NCI-H2227 (cell line): Measurements from ENCODE around the gene OCEL1.

ENCODE experiments used
- DNase-seq: peaks from one replicate; lab custom pipeline; 2025; ENCODE audit not compliant: unreplicated experiment; lab: John Stamatoyannopoulos, UW

Gene OCEL1

DNA sequence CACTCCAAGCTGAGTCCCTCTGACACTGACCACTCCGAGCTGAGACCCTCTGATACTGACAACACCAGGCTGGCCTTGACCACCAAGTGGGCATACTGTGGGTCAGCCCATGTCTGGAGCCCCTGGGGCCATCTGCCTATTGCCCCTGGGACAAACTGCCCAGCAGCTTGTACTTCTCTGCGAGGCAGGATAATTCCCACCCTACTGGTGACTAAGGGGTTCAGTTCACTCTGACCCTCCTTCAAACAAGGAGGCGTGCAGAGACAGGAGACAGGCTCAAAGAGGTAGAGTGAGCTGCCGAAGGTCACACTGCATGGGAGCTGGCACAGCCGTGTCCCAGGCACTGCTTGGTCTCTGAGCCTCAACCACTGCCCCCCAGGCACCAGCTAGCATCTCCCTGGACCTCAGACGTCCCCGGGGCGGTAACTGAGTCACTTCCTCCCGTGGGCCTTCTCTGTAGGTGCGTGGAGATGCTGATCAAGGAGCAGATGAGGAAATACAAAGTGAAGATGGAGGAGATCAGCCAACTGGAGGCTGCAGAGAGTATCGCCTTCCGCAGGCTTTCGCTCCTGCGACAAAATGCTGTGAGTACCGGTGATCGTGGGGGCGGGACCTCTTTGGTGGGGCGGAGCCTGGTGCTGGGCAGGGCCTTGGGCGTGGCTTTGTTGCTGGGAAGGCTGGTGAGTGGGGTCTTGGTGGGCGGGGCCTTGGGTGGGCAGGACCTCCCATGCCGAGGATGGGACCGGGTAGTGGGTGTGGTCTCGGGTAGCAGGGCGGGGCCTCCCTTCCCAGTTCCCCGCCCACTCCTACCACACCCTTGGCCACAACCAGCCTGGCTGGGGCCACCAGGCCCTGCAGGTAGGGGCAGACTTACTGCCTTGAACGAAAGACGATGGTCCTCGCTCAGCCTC lies 16.6 kb upstream of the OCEL1 start:
- DNase-seq, result peak; percentile 58

DNA sequence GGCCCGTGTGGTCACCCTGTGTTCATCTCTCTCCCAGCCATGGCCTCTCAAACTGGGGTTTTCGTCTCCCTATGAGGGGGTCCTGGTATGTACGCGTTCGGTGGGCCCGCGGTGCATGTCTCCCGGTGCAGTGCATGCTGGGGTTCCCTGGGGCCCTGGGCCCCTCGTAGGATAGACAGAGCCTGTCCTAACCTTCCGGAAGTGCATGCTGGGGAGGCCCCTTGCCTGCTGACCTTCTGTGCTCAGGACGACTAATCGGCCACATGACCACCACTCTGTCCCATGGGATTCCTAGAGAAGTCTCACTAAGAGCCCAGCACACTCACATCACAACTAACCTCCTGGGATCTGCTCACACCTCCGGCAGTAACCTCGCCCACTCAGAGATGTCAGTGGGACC lies 15.7 kb upstream of the OCEL1 start:
- no peak for DNase-seq

DNA sequence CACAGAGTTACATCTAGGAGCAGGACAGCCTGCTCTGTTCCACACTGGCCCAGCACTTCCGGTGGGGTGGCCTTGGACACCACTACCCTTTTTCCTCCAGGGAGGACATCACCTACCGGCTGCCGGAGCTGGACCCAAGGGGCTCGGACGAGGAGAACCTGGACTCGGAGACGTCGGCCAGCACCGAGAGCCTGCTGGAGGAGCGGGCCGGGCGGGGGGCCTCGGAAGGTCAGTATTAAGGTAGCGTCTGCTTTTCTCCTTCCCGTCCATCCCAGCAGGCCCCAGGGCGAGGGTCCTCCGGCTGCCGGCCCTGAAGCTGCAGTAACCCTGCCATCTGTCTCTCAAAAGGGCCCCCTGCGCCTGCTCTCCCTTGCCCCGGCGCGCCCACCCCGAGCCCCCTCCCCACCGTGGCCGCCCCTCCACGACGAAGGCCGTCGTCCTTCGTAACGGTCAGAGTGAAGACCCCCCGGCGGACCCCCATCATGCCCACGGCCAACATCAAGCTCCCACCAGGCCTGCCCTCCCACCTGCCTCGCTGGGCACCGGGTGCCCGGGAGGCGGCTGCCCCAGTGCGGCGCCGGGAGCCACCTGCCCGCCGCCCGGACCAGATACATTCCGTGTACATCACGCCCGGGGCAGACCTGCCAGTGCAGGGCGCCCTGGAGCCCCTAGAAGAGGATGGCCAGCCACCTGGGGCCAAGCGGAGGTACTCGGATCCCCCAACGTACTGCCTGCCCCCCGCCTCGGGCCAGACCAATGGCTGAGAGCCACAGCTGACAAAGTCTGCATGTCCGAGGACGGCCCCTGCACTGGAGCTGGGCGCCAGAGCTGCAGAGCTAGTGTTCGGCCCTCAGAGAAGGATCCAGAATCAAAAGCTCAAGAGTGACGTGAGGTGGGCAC lies 14.2 kb upstream of the OCEL1 start:
- no peak for DNase-seq

DNA sequence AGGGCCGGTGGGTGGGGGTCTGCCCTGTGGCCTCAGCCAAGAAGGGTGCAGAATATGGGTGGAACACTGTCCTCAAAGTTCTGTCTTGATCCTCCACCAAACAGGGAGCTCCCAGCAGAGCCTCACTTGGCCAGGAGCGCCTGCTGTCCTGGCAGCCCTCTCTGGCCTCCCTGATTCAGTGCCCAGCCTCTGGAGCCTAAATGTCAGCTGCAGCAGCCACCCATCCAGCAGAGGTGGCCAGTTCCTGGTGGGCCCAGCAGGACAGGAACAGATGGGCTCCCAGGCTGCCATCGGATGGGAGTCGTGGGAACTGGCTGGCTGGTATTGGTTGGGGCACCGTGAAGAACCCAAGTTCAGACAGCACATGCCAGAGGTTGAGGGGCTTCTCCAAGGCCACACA lies 12.7 kb upstream of the OCEL1 start:
- no peak for DNase-seq

DNA sequence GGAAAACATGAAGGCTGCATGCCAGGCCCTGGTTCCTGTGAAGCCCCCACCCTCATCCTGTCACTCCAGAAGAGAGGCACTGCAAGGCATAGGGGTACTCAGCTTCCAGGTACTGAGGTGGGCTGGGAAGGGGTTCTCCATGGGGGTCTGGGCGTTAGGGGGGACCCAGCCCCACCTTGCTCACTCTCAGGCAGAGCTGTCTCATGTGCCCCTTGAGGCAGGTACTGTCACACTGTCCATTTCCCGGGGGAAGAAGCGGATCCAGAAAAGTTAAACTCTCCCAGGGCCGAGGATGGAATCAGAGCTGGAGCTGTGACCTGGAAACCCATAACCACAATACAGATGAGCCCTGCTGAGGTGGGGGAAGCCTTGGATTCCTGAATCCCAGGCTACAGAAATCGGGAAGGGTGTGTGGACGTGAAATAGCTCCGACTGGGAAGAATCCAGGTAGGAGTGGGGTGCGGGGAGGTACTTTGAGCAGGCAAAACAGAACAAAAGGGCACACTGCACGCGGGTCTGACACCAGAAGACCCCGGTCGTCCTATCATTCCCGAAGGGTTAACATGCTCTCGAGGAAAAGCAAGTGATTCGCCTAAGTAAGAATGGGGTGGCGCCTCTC lies 11.4 kb upstream of the OCEL1 start:
- DNase-seq, result no peak

DNA sequence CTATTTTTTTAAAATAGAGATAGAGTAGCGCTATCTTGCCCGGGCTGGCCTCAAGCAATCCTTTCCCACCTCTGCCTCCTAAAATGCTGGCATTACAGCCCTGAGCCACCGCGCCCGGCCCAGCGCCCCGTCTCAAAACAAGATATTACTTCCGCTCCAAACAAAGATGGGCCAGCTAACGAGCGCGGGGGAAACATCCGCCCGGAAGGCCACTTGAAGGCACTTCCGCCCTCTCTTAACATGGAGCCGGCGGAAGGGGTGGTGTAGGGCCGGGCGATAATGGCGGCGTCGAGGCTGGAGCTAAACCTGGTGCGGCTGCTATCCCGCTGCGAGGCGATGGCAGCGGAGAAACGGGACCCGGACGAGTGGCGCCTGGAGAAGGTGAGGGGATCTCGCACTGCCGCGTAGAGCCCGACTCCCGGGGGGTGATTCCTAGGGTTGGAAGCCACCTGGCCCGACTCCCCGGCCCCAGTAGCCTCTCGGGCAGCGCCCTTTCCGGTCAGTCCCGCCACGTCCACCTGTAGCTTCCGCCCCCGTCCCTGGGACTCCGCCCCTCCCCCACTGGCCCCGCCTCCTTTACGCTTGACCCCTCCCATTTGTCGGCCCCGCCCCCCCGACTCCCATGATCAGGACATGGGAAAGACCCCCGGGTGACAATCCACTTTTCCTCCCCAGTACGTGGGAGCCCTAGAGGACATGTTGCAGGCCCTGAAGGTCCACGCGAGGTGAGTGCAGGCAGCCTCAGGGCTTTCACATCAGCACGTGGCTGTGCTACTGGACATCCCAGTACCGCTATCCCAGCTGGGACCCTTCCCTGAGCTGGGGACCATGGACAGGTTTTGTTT lies 10.7 kb upstream of the OCEL1 start, which contains the start of gene USE1:
TSS of gene USE1 (plus strand) at position 231 of the 845 bp plus-strand sequence. CDS start at position 280, 49 bp downstream.
- peak; percentile 92 for DNase-seq

DNA sequence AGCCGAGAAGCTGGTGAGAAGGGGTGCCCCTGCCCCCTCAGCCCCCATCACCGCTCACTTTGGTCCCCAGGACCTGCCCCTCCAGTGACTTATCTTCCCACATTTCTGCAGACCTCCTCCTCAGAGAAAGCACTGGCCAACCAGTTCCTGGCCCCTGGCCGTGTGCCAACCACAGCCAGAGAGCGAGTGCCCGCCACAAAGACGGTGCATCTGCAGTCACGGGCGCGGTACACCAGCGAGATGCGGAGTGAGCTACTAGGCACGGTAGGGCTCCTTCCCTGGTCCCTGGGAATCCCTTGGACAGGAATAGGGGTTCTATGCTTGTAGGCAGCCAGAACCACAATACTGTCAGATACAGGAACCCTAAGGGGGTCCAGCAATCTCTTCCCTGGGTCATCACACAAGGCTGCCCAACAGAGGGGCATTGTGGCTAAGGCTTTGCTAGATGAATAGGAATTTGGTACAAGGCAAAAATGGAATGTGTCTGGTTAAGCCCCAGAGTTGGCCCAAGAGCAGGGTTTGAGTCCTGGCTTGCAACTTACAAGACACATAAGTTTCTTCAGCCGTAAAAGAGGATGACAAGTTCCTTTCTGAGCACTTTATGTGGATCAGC lies 9.9 kb upstream of the OCEL1 start:
- peak; percentile 37 for DNase-seq

DNA sequence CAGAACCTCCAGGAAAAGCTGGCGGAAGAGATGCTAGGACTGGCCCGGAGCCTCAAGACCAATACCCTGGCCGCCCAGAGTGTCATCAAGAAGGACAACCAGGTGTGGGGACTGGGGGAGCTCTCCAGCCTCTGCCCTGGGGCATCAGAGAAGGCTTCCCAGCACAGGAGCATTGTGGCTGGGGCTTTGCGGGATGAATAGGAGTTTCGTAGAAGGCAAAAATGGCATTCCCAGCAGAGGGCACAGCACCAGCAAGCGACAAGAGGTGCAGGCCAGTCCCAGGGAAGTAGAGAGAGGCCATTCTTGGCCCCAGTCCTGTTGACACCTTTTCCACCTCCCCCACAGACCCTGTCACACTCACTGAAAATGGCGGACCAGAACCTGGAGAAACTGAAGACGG lies 6.7 kb upstream of the OCEL1 start:
- no peak for DNase-seq

DNA sequence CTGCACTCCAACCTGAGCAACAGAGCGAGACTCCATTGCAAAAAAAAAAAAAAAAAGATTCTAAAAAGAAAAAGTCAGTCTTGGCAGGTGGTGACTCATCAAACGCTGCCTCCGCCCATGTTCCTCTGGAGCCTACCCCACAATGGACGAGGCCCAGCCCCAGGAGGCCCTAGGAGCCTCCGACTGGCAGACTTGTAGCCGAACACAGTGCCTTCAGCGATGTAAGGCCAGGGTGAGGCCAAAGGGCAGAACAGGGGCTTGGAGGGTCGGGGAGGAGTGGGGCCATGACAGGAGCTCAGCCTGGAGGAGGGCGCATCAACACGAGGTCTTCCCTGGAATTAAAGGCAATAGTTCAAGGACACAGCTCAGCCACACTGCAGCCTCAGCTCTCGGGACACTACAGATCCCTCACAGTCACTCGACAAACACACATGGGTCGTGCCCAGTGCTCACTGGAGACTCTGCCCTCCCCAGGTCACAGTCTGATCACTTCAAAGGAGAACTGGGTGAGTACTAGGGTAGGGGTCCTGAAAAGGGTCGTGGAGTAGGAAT lies 5.7 kb upstream of the OCEL1 start:
- no peak for DNase-seq

DNA sequence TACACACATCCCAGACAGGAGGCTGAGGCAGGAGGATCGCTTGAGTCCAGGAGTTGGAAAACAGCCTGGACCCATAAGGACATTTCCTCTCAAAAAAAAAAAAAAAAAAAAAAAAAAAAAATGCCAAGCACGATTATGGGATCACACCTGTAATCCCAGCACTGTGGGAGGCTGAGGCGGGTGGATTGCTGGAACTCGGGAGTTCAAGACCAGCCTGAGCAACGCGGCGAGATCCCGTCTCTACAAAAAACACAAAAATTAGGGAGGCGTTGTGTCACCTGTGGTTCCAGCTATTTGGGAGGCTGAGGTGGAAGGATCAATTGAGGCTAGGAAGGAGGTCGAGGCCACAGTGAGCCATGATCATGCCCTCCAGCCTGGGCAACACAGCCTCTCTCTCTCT lies 973 bp upstream of the OCEL1 start:
- no peak for DNase-seq

DNA sequence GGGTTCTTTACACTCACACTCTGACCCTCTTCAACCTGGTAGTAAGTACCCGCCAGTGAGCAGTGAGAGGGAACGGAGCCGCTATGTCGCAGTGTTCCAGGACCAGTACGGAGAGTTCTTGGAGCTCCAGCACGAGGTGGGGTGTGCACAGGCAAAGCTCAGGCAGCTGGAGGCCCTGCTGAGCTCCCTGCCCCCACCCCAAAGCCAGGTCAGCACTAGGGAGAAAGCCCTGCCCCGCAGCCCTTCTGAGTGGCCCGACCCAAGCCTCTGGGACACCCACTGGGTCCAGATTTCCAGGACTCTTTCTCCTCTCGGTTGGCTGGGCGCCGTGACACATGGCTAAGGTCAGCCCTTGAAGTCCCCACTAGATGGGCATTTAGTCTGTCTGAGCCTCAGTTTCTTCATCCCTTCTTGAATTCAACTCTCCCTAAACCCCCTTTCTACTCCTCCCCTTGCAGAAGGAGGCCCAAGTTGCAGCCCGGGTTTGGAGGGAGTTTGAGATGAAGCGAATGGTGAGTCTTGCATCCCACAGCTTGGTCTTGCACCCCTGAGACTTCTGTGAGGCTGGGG lies 1.9 kb downstream of the OCEL1 start:
- DNase-seq, result no peak

DNA sequence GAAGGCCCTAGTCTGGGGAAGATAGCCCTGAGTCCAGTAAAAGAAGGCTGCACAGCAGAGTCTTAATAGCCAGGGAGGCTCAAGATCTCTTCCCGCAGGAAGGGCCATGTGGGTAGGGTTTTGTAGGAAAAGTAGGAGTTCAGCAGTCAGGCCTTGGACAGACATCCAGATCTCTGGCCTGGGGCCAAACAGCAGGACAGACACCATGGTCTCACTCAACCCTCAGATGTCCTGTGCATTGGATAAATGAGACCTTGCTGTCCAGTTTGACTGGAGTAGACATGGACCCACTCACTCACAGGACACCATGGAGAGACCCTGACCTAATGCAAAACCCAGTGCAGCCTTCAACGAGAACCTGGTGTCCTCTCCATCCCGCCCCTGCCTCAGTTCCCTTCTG lies 3.9 kb downstream of the OCEL1 start:
- no peak for DNase-seq

DNA sequence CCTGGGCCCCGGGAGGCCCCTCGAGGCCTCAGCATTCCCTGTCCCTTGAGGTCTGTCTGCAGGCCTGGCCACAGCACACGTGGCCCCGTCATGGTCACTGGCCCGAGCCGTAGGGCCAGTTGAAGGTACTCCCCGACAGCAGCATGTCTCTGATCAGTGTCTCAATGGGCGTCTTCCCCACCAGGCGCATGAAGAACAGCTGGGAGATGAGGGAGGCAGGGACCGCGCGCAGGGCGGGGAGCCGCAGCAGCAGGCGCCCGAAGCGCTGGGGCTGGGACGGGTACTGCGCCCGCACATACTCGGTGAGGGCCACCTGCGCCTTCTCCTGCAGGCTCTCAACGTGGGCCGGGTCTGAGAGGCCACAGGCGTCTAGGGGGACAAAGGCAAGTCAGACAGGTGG lies 6.2 kb downstream of the OCEL1 start:
- no peak for DNase-seq

DNA sequence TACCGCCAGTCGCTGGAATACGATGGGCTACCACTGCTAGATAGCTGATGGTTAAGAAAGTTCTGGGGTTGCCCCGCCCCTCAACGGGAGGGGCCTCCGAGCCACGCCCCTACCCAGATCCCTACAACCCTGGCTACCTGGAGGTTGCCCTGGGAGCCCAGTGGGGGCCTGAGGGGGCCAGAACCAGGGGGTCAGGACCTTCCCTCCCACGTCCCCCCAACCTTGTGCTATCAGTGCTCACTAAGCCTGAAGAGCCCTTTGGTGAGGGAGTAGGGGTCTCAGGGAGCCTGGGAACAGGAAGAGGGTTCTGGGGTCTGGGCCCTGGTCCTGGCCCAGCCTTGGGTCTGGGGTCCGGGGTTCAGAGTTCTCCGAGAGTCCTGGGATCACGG lies 8.9 kb downstream of the OCEL1 start:
- DNase-seq, result peak; percentile 59

DNA sequence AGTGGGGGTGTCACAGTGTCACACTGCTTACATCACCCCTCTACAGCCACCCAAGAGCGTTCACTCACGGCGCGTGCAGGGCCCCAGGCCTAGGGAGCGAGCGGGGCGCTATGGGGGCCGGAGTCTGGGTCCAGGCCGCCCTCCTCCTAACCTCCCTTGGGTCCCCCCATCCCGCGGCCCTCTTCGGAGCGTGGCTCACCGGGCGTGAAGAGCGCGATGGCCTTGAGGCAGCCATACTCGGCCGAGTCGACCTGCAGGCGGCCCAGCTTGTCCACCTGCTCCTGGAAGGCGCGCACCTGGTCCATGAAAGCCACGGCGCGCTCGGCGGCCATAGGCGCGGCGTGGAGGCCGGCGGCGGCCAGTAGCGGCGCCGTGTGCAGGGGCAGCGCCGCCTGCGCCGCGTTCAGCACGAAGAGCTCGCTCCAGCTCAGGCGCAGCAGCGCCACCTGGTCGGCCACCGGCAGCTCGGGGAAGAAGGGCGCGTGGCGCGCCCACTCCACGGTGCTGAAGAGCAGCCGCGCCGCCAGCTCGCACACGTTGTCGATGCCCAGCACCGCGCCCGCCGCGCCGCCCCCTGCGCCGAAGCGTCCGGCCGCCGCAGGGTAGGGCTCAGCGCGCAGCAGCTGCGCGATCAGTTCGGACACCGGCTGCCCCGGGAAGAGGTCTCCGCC lies 9.4 kb downstream of the OCEL1 start:
- peak; percentile 81 for DNase-seq

DNA sequence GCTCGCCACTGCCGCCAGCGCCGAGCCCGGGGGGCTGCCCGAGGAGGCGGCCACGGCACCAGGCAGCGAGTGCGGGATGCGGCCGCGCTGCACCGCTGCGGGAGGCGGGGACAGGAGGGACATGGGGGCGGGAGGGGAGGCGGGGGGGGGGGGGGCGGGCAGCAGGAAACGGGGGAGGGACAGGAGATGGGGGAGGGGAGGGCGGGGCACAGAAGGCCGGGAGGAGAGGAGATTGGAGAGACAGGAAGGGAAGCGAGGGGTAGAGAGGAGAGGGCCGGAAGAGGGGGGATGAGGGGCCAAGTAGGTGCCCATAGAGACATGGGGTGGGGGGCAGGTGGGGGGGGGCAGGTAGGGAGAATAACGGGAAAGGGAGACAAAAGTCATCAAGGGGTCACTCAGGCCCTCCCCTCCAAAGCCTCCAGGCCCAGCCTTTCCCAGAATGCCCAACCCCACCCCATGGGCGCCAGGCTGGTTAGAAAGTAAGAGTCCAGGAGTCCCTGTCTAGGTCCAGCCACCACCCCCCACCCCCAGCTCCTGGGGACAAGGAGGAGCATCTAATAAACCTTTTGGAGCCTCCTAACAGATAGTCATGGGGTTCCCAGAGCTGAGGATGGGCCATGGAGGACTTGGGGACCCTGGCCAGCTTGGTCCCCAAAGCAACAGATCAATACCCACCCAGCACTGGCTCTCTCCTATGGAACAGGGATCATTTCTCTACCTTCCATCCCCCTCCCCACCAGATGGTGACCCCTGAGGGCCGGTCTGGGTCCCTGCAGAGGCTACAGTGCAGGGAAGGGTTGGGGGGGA lies 10.1 kb downstream of the OCEL1 start:
- DNase-seq, result peak; percentile 81

DNA sequence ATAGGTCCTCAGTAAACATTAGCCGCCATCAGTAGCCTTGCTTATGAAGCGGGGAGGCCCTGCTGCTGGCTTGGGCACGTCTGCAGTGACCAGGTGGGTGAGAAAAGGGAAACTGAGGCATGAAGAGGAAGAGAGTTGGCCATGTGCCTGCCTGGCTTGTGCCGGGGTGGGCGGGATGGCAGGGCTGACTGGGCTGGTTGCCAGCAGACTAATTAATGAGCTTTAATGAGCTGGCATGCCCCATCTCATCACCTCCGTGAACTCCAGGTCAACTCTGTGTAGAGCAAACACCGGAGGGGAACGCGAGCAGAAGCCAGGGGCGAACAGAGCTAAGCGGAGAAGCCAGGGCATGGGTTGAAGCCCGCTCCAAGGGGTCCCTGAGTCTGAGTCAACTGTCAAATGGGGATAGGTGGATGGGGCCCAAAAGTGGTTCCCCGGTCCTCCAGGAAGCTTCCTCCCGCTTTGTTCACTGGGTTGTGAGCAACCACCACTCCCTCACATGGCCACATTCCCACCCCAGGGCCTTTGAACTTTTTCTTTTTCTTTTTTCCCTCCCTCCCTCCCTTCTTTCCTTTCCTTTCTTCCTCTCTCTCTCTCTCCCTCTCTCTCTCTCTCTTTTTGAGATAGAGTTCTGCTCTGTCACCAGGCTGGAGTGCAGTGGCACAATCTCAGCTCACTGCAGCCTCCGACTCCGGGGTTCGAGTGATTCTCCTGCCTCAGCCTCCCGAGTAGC lies 11.0 kb downstream of the OCEL1 start:
- no peak for DNase-seq
